ENCODE results near the gene SLC47A1.
"Not testable (repeated sequence)": the region's sequence is repeated elsewhere in the genome, so short reads cannot be mapped to it uniquely, and the experiment has no call there.

The SLC47A1 gene

DNA sequence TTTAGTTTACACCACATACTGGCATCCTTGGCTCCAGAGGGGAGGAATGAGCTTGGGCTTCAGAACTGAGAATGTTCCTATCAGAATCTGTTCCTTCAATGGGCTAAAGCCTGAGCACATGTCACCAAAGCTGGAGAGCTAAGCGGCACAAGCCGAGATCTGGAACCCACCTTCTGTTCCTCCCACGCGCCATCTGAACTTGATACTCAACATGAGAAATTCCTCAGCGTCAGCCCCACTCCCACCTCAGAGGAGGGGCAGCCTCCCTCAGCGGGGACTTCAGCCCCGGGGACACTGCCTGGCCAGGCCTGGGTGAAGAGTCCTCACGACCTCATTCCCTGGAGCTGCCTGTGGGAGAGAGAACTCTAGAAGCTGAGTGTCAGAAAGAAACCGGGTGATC is 22.8 kb upstream of the SLC47A1 start:
- Histone ChIP-seq H3K27ac (peak overlapping the region in 1 of 2 donors; percentile 20), H3K4me3 (no peak overlapping the region)
- DNase-seq (ENCODE audit: low spot score), result no peak
- TF ChIP-seq, protein P1, sequence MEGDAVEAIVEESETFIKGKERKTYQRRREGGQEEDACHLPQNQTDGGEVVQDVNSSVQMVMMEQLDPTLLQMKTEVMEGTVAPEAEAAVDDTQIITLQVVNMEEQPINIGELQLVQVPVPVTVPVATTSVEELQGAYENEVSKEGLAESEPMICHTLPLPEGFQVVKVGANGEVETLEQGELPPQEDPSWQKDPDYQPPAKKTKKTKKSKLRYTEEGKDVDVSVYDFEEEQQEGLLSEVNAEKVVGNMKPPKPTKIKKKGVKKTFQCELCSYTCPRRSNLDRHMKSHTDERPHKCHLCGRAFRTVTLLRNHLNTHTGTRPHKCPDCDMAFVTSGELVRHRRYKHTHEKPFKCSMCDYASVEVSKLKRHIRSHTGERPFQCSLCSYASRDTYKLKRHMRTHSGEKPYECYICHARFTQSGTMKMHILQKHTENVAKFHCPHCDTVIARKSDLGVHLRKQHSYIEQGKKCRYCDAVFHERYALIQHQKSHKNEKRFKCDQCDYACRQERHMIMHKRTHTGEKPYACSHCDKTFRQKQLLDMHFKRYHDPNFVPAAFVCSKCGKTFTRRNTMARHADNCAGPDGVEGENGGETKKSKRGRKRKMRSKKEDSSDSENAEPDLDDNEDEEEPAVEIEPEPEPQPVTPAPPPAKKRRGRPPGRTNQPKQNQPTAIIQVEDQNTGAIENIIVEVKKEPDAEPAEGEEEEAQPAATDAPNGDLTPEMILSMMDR (IDR thresholded peaks at IDR 0.05), result no peak

GRCh38 chr17:19513897-19514488 is 19.7 kb upstream of the SLC47A1 start:
- TF ChIP-seq, protein P1 (IDR thresholded peaks at IDR 0.05), result peak; percentile 88
- no peak for DNase-seq (ENCODE audit: low spot score)
- Histone ChIP-seq H3K4me3 (no peak overlapping the region), H3K27ac (peak overlapping the region; percentile 77 to 87)

GRCh38 chr17:19517699-19518098 is 16.0 kb upstream of the SLC47A1 start:
- no peak for DNase-seq (ENCODE audit: low spot score)
- no peak overlapping the region for H3K27ac ChIP-seq
- TF ChIP-seq, protein P1 (IDR thresholded peaks at IDR 0.05), result no peak
- H3K4me3 ChIP-seq, result no peak overlapping the region

GRCh38 chr17:19519388-19520291 is 14.0 kb upstream of the SLC47A1 start:
- H3K27ac ChIP-seq; DNase-seq (ENCODE audit: low spot score); H3K4me3 ChIP-seq: not testable (repeated sequence)

- H3K27ac ChIP-seq, result no peak overlapping the region
- DNase-seq (ENCODE audit: low spot score), result no peak
- TF ChIP-seq, protein P1 (IDR thresholded peaks at IDR 0.05), result no peak
- H3K4me3 ChIP-seq, result no peak overlapping the region
Observed at GRCh38 chr17:19520641-19521040, 13.0 kb upstream of the SLC47A1 start.

DNA sequence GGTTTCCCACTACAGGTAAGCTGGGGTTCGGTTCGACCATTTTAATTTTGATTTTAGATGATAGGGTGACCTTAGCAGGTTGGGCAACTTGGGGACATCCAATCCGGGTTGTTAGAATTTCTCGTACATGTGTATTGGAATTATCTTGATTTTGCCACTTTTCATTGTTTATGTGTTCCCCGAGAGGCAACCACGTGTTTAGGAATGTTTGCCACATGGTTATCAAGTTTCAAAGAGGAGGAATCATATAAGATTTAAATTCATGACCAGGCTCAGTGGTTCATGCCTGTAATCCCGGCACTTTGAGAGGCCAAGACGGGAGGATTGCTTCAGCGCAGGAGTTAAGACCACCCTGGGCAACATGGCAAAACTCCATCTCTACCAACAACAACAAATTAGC is 10.0 kb upstream of the SLC47A1 start:
- no peak overlapping the region for H3K27ac ChIP-seq
- TF ChIP-seq, protein P1 (IDR thresholded peaks at IDR 0.05), result no peak
- no peak overlapping the region for H3K4me3 ChIP-seq
- no peak for DNase-seq (ENCODE audit: low spot score)

GRCh38 chr17:19526950-19527349 is 6.7 kb upstream of the SLC47A1 start:
- DNase-seq (ENCODE audit: low spot score); H3K27ac ChIP-seq; H3K4me3 ChIP-seq: not testable (repeated sequence)
